HEK293 (cell line): ENCODE measurements around the gene IMPACT.

ENCODE experiments used
- IKZF3 ChIP-seq: fragments of 450-650 bp; IDR thresholded peaks from 2 replicates; pipeline ENCODE4 v1.5.0; 2018; ENCODE audit warnings: missing biosample characterization, mild to moderate bottlenecking, missing genetic modification characterization, moderate library complexity
- KLF1 ChIP-seq: fragments of 450-650 bp; formaldehyde crosslinking; IDR thresholded peaks from 2 replicates; pipeline ENCODE4 v1.5.1; 2016; ENCODE audit warnings: missing biosample characterization, missing genetic modification characterization
- KLF7 ChIP-seq: fragments of 450-650 bp; formaldehyde crosslinking; IDR thresholded peaks from 2 replicates; pipeline ENCODE4 v1.5.1; 2016; ENCODE audit warnings: missing biosample characterization, missing genetic modification characterization, borderline replicate concordance
- PBX3 ChIP-seq: sonication (generic); formaldehyde crosslinking; IDR thresholded peaks from 2 replicates; pipeline ENCODE4 v1.8.1; 2022; ENCODE audit warnings: mild to moderate bottlenecking, moderate library complexity, missing genetic modification reagents
- SP2 ChIP-seq: fragments of 450-650 bp; formaldehyde crosslinking; IDR thresholded peaks from 2 replicates; pipeline ENCODE4 v1.5.1; 2016; ENCODE audit warnings: missing biosample characterization, missing genetic modification characterization
- ZNF132 ChIP-seq: fragments of 450-650 bp; formaldehyde crosslinking; IDR thresholded peaks from 2 replicates; pipeline ENCODE4 v1.5.1; 2017; ENCODE audit warnings: missing biosample characterization, missing genetic modification characterization, borderline replicate concordance
- ZNF311 ChIP-seq: fragments of 450-650 bp; formaldehyde crosslinking; IDR thresholded peaks from 2 replicates; pipeline ENCODE4 v1.5.1; 2017; ENCODE audit warnings: missing biosample characterization, missing genetic modification characterization, borderline replicate concordance
- ZNF416 ChIP-seq: fragments of 450-650 bp; formaldehyde crosslinking; IDR thresholded peaks from 2 replicates; pipeline ENCODE4 v1.5.1; 2016; ENCODE audit warnings: missing biosample characterization, missing genetic modification characterization
- ZNF488 ChIP-seq: fragments of 450-650 bp; formaldehyde crosslinking; IDR thresholded peaks from 2 replicates; pipeline ENCODE4 v1.5.1; 2016; ENCODE audit warnings: missing biosample characterization, missing genetic modification characterization
- ZNF544 ChIP-seq: fragments of 450-650 bp; formaldehyde crosslinking; IDR thresholded peaks from 2 replicates; pipeline ENCODE4 v1.5.0; 2017; ENCODE audit warnings: missing biosample characterization, missing genetic modification characterization
- TF ChIP-seq, protein P1 (sequence below): fragments of 450-650 bp; formaldehyde crosslinking; IDR thresholded peaks from 2 replicates; pipeline ENCODE4 v1.5.1; 2016; ENCODE audit warnings: missing biosample characterization, missing genetic modification characterization

- TF ChIP-seq ZNF132, result no peak
- TF ChIP-seq ZNF311, result no peak
- no peak for TF ChIP-seq PBX3
- TF ChIP-seq, protein P1, sequence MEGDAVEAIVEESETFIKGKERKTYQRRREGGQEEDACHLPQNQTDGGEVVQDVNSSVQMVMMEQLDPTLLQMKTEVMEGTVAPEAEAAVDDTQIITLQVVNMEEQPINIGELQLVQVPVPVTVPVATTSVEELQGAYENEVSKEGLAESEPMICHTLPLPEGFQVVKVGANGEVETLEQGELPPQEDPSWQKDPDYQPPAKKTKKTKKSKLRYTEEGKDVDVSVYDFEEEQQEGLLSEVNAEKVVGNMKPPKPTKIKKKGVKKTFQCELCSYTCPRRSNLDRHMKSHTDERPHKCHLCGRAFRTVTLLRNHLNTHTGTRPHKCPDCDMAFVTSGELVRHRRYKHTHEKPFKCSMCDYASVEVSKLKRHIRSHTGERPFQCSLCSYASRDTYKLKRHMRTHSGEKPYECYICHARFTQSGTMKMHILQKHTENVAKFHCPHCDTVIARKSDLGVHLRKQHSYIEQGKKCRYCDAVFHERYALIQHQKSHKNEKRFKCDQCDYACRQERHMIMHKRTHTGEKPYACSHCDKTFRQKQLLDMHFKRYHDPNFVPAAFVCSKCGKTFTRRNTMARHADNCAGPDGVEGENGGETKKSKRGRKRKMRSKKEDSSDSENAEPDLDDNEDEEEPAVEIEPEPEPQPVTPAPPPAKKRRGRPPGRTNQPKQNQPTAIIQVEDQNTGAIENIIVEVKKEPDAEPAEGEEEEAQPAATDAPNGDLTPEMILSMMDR (tag by site-specific recombination), result no peak
- no peak for TF ChIP-seq IKZF3
- no peak for TF ChIP-seq KLF7 (tag by site-specific recombination)
- TF ChIP-seq SP2 (tag by site-specific recombination), result no peak
- no peak for TF ChIP-seq KLF1 (tag by site-specific recombination)
- no peak for TF ChIP-seq ZNF544 (tag by site-specific recombination)
- TF ChIP-seq ZNF488 (tag by site-specific recombination), result no peak
- no peak for TF ChIP-seq ZNF416 (tag by site-specific recombination)
Observed at GRCh38 chr18:24475926-24476589, 49.6 kb downstream of the IMPACT start.
